Measurements from ENCODE around the gene TRMT2A.

GRCh38 chr22:20106205-20106848 lies 10.7 kb downstream of the TRMT2A start:
- no peak for TF ChIP-seq ZZZ3 (IDR thresholded peaks at IDR 0.05; ENCODE audit: control insufficient read depth, insufficient read length, low read depth)
- no peak for TF ChIP-seq ATF3 (IDR thresholded peaks at IDR 0.05; ENCODE audit: borderline replicate concordance, extremely low read depth, low read depth, low read length)
- no peak for TF ChIP-seq EP300 (IDR thresholded peaks at IDR 0.05; ENCODE audit: borderline replicate concordance in 1 of 2, control insufficient read depth in 1 of 2, low read depth in 2 of 2, low read length in 2 of 2)
- no peak for TF ChIP-seq POLR2AphosphoS5 (IDR thresholded peaks at IDR 0.05; ENCODE audit: low read length)
- no peak for TF ChIP-seq CTCF (IDR thresholded peaks at IDR 0.05 in 2 of 3, conservative IDR thresholded peaks at IDR 0.05 in 1 of 3; ENCODE audit: control insufficient read depth in 2 of 3, extremely low read depth in 1 of 3, insufficient read depth in 1 of 3, low read depth in 3 of 3, low read length in 3 of 3)

Data from GM12878 (cell line).